Body of pancreas (tissue), 4 donors: ENCODE measurements around the gene PTGDR.

Source experiments
- POLR2A ChIP-seq, 3 donors: fragments of 450-650 bp; IDR thresholded peaks; one replicate each; pipeline ENCODE4 v1.6.1; 2016; ENCODE audit warnings: antibody characterized with exemption in 3 of 3, mild to moderate bottlenecking in 2 of 3
- TF ChIP-seq, protein P1 (sequence below), 7 experiments: fragments of 450-650 bp in 4 of 7; fragments of 200-600 bp in 3 of 7; sonication (generic) in 3 of 7; IDR thresholded peaks; one replicate each; pipeline ENCODE4 v1.5.1; 2016 to 2019; ENCODE audit warnings: antibody characterized with exemption in 7 of 7

DNA sequence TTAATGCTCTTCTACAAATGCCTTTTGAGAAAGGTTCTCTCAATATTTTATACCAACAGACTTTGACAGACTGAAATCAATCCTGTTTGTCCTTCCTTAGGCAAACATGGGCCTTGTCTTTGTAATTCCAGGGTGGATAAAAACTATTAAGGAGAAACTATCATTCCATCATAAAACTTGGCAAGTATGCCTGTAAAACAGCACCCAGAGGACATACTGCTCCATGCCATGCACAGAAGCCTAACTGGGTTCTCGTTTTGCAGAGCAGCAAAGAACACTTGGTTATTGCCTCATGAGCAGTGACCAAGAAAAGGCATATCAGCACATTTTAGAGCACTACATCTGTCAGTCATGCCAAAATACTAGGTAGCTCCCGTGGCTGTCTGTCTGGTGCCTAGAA, 33.8 kb upstream of the PTGDR start:
- TF ChIP-seq, protein P1, sequence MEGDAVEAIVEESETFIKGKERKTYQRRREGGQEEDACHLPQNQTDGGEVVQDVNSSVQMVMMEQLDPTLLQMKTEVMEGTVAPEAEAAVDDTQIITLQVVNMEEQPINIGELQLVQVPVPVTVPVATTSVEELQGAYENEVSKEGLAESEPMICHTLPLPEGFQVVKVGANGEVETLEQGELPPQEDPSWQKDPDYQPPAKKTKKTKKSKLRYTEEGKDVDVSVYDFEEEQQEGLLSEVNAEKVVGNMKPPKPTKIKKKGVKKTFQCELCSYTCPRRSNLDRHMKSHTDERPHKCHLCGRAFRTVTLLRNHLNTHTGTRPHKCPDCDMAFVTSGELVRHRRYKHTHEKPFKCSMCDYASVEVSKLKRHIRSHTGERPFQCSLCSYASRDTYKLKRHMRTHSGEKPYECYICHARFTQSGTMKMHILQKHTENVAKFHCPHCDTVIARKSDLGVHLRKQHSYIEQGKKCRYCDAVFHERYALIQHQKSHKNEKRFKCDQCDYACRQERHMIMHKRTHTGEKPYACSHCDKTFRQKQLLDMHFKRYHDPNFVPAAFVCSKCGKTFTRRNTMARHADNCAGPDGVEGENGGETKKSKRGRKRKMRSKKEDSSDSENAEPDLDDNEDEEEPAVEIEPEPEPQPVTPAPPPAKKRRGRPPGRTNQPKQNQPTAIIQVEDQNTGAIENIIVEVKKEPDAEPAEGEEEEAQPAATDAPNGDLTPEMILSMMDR (IDR thresholded peaks at IDR 0.05): no peak
- TF ChIP-seq POLR2A (IDR thresholded peaks at IDR 0.05): no peak
